K562 (cell line): ENCODE measurements around the gene TMEM30A. TPM values are rescaled to one million over a fixed set of nuclear protein-coding genes. Genes with fewer than 3 reads are reported as not detected.

Experiments used
- ADNP ChIP-seq: fragments of 200-800 bp; sonication (Bioruptor generic); IDR thresholded peaks from 2 replicates; pipeline ENCODE4 v1.6.1; 2016; ENCODE audit warnings: missing genetic modification characterization, missing compliant biosample characterization
- ELF1 ChIP-seq: fragments of 200-800 bp; sonication (Bioruptor generic); IDR thresholded peaks from 2 replicates; pipeline ENCODE4 v1.6.1; 2016; ENCODE audit warnings: missing genetic modification characterization, missing compliant biosample characterization
- ESRRA ChIP-seq: fragments of 450-650 bp; IDR thresholded peaks from 2 replicates; pipeline ENCODE4 v1.6.1; 2014; ENCODE audit warnings: low read depth, mild to moderate bottlenecking, moderate library complexity, borderline replicate concordance
- FOXA1 ChIP-seq: fragments of 450-650 bp; IDR thresholded peaks from 2 replicates; pipeline ENCODE4 v1.6.1; 2016; ENCODE audit warnings: mild to moderate bottlenecking, borderline replicate concordance
- MGA ChIP-seq: fragments of 450-650 bp; IDR thresholded peaks from 2 replicates; pipeline ENCODE4 v1.6.1; 2016; ENCODE audit warnings: mild to moderate bottlenecking, moderate library complexity
- NCOA1 ChIP-seq: fragments of 450-650 bp; IDR thresholded peaks from 2 replicates; pipeline ENCODE4 v1.6.1; 2016; ENCODE audit warnings: low read depth
- NFE2 ChIP-seq: IDR thresholded peaks from 2 replicates; pipeline ENCODE4 v1.6.1; 2014; ENCODE audit warnings: antibody characterized with exemption, low read depth
- POLR2B ChIP-seq: fragments of 450-650 bp; IDR thresholded peaks from 2 replicates; pipeline ENCODE4 v1.6.1; 2018; ENCODE audit warnings: low read depth; ENCODE audit not compliant: partially characterized antibody
- POLR2H ChIP-seq: IDR thresholded peaks from 2 replicates; pipeline ENCODE4 v1.6.1; 2016; ENCODE audit warnings: missing genetic modification characterization, low read depth, mild to moderate bottlenecking, control low read depth, missing compliant biosample characterization, moderate library complexity
- RBM39 ChIP-seq: fragments of 200-400 bp; formaldehyde crosslinking; optimal IDR thresholded peaks from 2 replicates; pipeline ENCODE3; 2018; ENCODE audit warnings: low read depth, low read length
- SPI1 ChIP-seq: IDR thresholded peaks from 2 replicates; pipeline ENCODE4 v1.6.1; 2011; ENCODE audit warnings: low read depth, low read length, control low read depth, borderline replicate concordance
- TFE3 ChIP-seq: fragments of 450-650 bp; formaldehyde crosslinking; IDR thresholded peaks from 2 replicates; pipeline ENCODE4 v1.4.0; 2020; ENCODE audit warnings: mild to moderate bottlenecking, mixed read lengths
- YY1 ChIP-seq, 3 experiments: IDR thresholded peaks; 2 replicates each; pipeline ENCODE4 v1.6.1; 2011; ENCODE audit warnings: low read length in 2 of 3, mild to moderate bottlenecking in 2 of 3, moderate library complexity in 2 of 3, borderline replicate concordance in 1 of 3, control low read depth in 1 of 3, low read depth in 1 of 3; ENCODE audit not compliant: insufficient read depth in 3 of 3, insufficient replicate concordance in 2 of 3, control insufficient read depth in 1 of 3, insufficient read length in 1 of 3; ENCODE audit errors: extremely low read depth in 1 of 3
- ZNF584 ChIP-seq: fragments of 200-800 bp; sonication (Bioruptor generic); IDR thresholded peaks from 2 replicates; pipeline ENCODE4 v1.6.1; 2016; ENCODE audit warnings: low read depth, mild to moderate bottlenecking, missing genetic modification characterization, missing compliant biosample characterization
- polyA plus RNA-seq, 8 experiments: library from polyadenylated mRNA; depleted of rRNA in 4 of 8; stranded (reverse) in 5 of 8; unstranded in 3 of 8; fragments of >200 nt; fragmentation: Nextera tagmentation in 2 of 8; fragmentation: Illumina TruSeq in 1 of 8; extraction: Ambion mirVana in 2 of 8; extraction: Trizol in 1 of 8; gene quantifications; 2 replicates each; pipeline versions ENCODE4 v1.2.1 to v1.2.3, GENCODE V29; 2011 to 2014; ENCODE audit warnings: inconsistent platforms in 1 of 8, missing spikeins in 1 of 8
- total RNA-seq, 7 experiments: library from RNA; depleted of rRNA in 6 of 7; stranded (reverse); fragments of >200 nt in 6 of 7; fragmentation: Illumina TruSeq in 2 of 7; extraction: Trizol in 2 of 7; gene quantifications; 2 replicates each; pipeline versions ENCODE4 v1.2.1 to v1.2.3, GENCODE V29; 2011 to 2021; ENCODE audit warnings: low replicate concordance in 1 of 7

Gene TMEM30A
- total and polyA plus RNA-seq, 9 of the 15 experiments (the other 6 are each of a cell fraction or from before 2014, with no cell fraction given), result 6.5 to 31.2 (median 16.3) TPM

- peak; percentile 59 to 95 (median 90) for TF ChIP-seq YY1 (IDR thresholded peaks at IDR 0.05; ENCODE audit: borderline replicate concordance in 1 of 3, control insufficient read depth in 1 of 3, extremely low read depth in 1 of 3, insufficient read depth in 3 of 3, insufficient read length in 1 of 3, insufficient replicate concordance in 2 of 3, low read depth in 1 of 3, low read length in 2 of 3)
- TF ChIP-seq POLR2B, result peak; percentile 97
- peak; percentile 88 for TF ChIP-seq ELF1
- peak; percentile 63; the same call in 1 of the 2 replicates for TF ChIP-seq ZNF584 (CRISPR knock-in tag)
- TF ChIP-seq NFE2, result no peak
- no peak for TF ChIP-seq FOXA1
- 0 out of 2 replicates have a peak, but pooled peaks have one; percentile 12 for TF ChIP-seq SPI1
- no peak for TF ChIP-seq ADNP (tag)
- TF ChIP-seq MGA, result peak; percentile 64; the same call in 1 of the 2 replicates
- peak; percentile 74 for TF ChIP-seq TFE3
- TF ChIP-seq NCOA1, result peak; percentile 51
- TF ChIP-seq POLR2H (tag), result peak; percentile 93
- no peak for TF ChIP-seq RBM39
- TF ChIP-seq ESRRA, result peak; percentile 92
These were observed 41.1 kb downstream of the TMEM30A start, which contains the start of gene COX7A2 (continued) for GRCh38 chr6:75243333-75244062.
